Epithelial cell of proximal tubule (primary cell): ENCODE measurements around the gene BMPR1A. TPM values are rescaled to one million over a fixed set of nuclear protein-coding genes. Genes with fewer than 3 reads are reported as not detected.

Source experiments
- DNase-seq: peaks from one replicate; pipeline ENCODE4 v3.0.0-alpha.2; 2011; ENCODE audit warnings: low read depth
- H3K4me3 ChIP-seq: 2 replicates; pipeline ENCODE4 v1.5.1; 2011; ENCODE audit warnings: low read depth, mild to moderate bottlenecking, low read length
- CTCF ChIP-seq: conservative IDR thresholded peaks from 2 replicates; pipeline ENCODE4 v1.5.1; 2012; ENCODE audit warnings: low read depth, mild to moderate bottlenecking, low read length
- total RNA-seq: library from RNA; depleted of rRNA; stranded (reverse); fragments of >200 nt; gene quantifications from 2 replicates; pipeline ENCODE4 v1.2.3, GENCODE V29; 2015

BMPR1A gene
- total RNA-seq, 1 donor from 2014 or later: 15.5 TPM

DNA sequence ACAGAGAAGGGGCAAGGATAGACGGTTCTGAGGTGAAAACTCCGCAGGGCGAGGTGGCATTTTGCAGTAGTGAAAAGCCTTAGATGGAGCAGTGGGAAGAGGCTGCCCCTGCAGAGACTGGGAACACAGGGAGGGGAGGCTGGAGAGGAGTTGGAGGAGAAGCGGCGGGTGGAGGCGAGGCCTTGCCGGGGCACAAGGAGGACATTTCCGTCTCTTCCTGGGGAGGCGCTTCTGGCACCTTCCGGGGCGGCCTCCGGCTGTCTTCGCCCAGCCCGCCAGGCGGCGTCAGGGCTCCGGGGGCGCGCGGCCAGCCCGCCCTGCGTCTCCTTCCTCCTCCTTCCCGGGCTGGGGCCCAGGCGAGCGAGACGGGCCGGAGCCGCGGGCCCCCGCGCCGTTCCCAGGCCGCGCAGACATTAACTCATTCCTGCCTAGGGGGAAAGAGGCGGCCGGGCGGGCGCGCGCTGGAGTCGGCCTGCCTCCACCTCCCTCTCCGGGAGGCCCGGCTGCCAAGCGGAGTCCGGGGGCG lies 45.4 kb upstream of the BMPR1A start:
- H3K4me3 ChIP-seq: peak overlapping the region; percentile 75
- DNase-seq: no peak
- peak; percentile 71 for TF ChIP-seq CTCF

DNA sequence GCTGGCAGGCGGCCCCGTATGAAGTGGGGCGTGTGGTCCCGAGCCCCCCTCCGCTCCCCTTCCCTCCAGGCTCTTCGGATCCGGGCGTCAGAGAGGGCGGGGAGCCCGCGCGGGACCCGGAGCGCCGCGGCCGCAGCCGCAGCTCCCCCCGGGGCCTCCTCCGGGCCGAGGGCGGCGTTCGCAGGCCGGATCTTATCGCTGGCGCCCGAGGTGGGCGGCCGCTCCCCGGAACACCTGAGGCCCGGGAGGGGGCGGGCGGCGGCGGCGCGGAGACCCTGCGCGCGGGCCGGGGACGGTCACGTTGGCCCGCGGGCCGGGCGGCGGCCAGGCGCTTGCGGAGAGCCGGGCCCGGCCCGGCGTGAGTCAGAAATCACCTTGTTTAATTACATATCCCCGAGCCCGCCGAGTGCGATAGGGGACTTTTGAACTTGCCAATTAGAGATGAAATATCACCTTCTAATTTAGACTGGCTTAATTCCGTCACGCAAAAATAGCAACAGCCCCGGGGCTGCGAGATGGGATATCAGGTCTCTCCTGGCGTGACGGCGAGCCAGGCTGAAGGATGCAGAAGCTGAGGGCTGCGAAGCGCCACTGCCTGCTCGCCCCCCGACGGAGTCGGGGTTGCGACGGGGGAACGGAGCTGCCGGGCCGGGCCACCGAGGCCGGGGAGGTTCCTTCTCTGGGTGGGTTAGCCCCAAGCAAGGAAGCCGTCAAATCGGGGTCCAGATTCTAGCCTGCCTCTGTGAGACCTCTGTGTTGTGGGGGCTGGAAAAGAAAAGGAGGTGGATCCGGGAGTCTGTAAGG lies 44.7 kb upstream of the BMPR1A start:
- no peak for DNase-seq
- H3K4me3 ChIP-seq: peak overlapping the region; percentile 75
- TF ChIP-seq CTCF: no peak

DNA sequence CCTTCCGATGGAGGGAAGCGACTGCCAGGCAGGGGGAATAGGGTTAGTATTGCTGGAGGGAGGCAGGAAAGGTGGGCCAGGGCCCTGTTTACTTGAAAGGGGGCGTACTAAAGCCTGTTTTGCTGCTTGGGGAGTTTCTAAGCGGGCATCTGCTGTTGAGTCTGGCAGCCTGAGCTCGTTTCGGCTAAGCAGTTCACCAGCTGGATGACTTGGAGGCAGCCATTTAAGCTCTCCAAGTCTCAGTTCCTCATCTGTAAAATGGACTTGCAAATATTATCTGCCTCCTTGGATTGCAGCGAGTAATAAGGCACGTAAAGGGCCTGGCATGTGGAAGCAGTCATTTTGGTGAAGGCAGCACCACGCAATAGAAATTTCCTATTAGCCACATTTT lies 44.1 kb upstream of the BMPR1A start:
- peak overlapping the region; percentile 75 for H3K4me3 ChIP-seq
- no peak for TF ChIP-seq CTCF

GRCh38 chr10:86715156-86715795 lies 41.1 kb upstream of the BMPR1A start:
- no peak for TF ChIP-seq CTCF
- no peak overlapping the region for H3K4me3 ChIP-seq
- DNase-seq: no peak

More for the DNA sequence above, 44.1 kb upstream of the BMPR1A start:
- DNase-seq: no peak

DNA sequence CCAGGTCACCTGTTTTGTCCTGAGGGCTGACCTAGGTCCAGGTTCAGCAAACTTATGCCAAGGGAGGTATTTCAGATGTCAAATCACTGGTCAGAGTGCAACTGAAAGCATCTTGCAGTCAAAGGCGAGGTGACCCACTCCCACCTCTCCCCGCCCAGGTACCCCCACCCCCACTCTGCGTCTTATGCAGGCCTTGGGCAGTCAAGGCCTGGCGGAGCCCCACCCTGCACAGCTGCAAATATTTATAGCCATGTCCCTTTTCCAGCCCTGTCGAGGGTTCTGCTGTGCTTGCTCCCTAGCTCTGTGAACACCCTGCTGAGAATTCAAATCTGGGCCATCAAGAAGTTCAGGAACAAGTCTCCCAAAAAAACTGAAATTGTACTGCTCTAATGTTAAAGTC lies 40.6 kb upstream of the BMPR1A start:
- no peak for DNase-seq
- TF ChIP-seq CTCF: no peak
- no peak overlapping the region for H3K4me3 ChIP-seq

DNA sequence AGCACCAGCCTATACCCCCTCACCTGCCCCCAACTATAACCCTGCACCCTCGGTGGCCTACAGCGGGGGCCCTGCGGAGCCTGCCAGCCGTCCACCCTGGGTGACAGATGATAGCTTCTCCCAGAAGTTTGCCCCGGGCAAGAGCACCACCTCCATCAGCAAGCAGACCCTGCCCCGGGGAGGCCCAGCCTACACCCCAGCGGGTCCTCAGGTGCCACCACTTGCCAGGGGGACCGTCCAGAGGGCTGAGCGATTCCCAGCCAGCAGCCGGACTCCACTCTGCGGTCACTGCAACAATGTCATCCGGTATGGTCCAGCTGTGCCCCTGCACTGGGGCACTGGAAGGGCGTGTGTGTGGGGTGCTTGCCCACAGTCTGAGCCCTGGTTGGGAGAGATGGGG lies 40.0 kb upstream of the BMPR1A start:
- H3K4me3 ChIP-seq: no peak overlapping the region
- TF ChIP-seq CTCF: no peak
- DNase-seq: no peak
